GM12875 (cell line): ENCODE results near the gene SLC35B3.
"Not testable (repeated sequence)": the region's sequence is repeated elsewhere in the genome, so short reads cannot be mapped to it uniquely, and the experiment has no call there.

Source experiments
- H3K4me3 ChIP-seq: one replicate; pipeline ENCODE4 v1.5.1; 2011; ENCODE audit warnings: low read depth, low read length, control low read depth
- TF ChIP-seq, protein P1 (sequence below): IDR thresholded peaks from 2 replicates; pipeline ENCODE4 v1.5.1; 2011; ENCODE audit warnings: low read depth, mild to moderate bottlenecking, control low read depth, inconsistent platforms, low read length, moderate library complexity, borderline replicate concordance; ENCODE audit not compliant: insufficient read depth

Gene SLC35B3

DNA sequence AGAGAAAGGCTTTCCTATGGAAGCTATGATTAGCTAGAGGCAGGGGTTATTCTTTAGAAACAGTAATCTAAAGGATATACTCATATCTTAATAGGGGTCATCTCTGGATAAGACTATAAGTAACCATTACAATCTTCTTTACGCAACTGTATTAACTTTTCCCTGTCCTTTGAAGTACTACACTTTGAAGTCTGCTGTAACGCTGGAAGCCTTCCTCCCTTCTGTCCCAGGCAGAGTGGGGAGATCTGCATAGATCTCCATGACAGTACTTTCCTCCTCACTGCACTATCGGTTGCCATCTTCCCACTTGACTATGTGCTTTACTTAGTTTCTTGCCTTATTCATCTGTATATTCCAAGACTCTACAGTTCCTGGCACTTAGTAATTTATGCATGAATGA, 20.1 kb downstream of the SLC35B3 start:
- TF ChIP-seq, protein P1, sequence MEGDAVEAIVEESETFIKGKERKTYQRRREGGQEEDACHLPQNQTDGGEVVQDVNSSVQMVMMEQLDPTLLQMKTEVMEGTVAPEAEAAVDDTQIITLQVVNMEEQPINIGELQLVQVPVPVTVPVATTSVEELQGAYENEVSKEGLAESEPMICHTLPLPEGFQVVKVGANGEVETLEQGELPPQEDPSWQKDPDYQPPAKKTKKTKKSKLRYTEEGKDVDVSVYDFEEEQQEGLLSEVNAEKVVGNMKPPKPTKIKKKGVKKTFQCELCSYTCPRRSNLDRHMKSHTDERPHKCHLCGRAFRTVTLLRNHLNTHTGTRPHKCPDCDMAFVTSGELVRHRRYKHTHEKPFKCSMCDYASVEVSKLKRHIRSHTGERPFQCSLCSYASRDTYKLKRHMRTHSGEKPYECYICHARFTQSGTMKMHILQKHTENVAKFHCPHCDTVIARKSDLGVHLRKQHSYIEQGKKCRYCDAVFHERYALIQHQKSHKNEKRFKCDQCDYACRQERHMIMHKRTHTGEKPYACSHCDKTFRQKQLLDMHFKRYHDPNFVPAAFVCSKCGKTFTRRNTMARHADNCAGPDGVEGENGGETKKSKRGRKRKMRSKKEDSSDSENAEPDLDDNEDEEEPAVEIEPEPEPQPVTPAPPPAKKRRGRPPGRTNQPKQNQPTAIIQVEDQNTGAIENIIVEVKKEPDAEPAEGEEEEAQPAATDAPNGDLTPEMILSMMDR = no peak
- H3K4me3 ChIP-seq = no peak overlapping the region

DNA sequence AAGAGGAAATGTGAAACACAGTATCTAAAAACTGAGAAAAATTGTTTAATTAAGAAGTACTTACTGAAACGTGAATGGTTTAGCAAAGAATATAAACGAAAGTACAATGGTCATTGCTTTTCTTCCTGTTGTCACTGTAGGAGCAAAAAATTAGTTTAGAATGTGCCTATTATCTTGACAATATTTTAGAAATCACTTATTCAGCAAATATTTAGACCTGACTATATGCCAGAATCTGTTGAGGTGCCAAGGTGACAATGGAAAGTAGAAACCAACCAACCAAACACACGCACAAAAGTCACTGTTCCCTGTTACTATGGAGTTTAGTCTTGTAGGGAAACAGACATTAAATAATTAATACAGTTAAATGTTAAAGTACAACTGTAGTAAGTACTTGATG, 20.5 kb downstream of the SLC35B3 start:
- no peak overlapping the region for H3K4me3 ChIP-seq
- TF ChIP-seq, protein P1 = no peak

DNA sequence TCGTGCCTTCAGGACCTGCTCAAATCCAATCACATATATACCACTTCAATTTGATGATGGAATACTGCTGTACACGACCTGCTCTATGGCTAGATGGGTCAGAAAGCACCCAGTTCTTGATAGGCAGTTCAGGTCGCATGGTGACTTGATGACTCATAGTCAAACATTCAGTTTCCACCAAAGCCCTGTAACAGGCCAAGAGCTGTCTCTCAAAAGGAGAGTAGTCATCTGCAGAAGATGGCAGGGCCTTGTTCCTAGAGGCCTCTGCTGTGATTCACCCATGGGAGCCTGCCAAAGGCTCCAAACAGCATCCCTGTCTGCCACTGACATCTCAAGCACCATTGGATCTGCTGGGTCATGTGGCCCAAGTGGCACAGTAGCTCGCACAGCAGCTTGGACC, 29.4 kb downstream of the SLC35B3 start:
- not testable (repeated sequence) for H3K4me3 ChIP-seq

DNA sequence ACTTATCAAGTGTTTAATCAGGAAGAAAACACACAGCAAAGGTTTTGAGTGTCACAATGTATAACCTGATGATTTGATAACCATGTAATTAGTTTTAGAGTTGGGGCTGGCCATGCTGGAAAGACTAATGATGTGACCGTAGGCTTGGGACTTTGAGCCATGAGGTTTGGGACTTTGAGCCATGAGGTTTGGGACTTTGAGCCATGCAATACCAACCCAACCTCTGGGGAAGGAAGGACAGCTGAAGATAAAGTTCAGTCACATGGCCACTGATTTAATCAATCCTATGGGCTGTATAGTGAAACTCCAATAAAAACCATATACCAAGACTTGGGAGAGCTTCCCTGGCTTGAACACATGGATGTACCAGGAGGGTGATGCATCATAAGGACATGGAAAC, 32.8 kb downstream of the SLC35B3 start:
- TF ChIP-seq, protein P1 = no peak
- no peak overlapping the region for H3K4me3 ChIP-seq

DNA sequence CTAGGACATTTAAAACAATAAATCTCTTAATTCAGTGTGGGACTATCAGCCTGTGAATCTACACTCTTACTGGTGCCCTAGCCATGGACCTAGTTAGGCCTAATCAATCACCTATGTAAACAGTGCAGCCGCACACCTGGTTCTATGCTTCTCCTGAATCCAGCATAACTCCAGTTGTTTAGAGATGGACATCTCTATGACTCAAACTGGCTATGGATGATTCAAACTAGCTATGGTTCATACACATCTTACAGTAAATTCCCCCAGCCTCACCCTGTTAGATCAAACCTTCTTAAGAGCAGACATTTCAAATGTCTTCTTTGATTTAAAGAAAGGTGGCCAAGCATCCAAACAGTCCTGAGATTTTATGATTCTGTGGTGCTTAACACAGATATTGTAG, 34.7 kb downstream of the SLC35B3 start:
- TF ChIP-seq, protein P1 = no peak
- H3K4me3 ChIP-seq = no peak overlapping the region

DNA sequence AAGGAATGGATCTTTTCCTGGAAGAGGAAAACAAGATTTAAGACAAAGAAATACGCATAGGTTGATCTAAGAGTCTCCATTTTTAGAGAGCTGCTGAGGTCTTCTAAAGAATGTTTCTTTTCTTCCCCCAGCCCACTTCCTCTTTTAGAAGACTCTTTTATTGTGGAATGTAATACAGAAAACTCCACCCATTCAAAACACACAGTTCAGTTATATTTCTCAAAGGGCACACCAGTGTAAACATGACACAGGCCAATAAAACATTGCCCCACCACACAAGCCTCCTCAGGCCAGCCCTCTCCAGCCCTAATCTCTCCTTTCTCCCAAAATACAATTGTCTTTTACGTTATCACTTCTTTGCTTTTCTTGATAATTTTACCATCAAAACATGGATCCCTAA, 42.8 kb downstream of the SLC35B3 start:
- TF ChIP-seq, protein P1 = no peak
- H3K4me3 ChIP-seq = no peak overlapping the region

DNA sequence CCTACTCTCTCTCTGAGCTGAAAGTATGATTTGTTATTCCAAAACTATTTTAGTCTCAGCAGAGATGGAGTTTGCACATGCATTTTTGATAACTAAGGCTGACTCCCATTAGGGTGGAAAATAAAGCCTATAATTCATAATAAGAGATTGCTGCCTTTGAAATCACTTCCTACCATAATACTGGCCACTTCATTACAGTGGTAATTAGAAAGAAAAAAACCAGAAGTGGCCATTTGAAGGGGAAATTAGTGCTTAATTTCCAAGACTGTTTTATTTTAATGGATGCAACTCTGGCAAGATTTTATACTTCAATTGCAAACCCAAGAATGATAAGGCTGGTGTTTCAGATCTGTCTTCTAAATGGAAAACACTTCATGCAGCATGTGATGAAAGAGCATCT, 43.4 kb downstream of the SLC35B3 start:
- no peak overlapping the region for H3K4me3 ChIP-seq
- TF ChIP-seq, protein P1 = no peak

DNA sequence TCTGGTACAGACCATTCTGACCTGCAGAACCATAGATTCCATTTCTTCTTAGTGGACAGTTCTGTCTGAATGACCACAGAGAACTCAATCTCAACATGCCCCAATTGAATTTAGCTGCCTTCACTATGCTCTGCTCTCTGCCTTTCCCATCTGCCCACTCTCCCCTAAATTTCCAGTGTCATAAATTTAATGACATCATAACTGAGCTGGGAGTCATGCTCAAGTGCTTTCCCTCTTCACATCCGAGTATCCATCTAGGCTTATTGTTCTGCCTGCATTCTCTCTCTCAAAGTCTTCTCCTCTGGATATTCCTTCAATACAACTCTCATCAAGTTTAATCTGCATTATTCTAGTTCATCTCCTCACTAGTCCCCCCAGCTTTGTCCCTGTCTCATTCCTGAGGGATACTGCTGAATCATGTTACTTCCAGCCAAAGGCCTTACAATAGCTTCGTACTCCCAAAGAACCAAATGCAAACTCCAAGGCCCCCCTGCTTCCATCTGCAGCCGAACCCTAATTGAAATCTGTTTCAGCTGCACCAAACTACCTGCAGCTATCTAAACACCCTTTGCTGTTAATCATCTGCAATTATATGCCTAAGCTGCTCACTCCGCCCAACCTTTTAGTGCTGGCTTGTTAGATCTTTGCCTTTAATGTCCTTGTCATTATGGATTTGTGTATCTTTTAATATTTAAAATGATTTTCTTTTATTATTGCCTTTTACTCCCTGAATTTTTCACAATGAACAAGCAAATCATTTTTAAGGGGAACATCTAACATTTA, 46.1 kb downstream of the SLC35B3 start:
- TF ChIP-seq, protein P1 = no peak
- no peak overlapping the region for H3K4me3 ChIP-seq
